Subcutaneous abdominal adipose tissue (tissue), 5 donors: ENCODE measurements around the gene DCAF8L1.

ENCODE experiments used
- H3K27ac ChIP-seq: one replicate; pipeline ENCODE4 v1.7.0; 2013; ENCODE audit warnings: low read depth, mild to moderate bottlenecking, inconsistent platforms, low read length, moderate library complexity
- H3K27me3 ChIP-seq, 5 donors: one replicate each; pipeline ENCODE4 v1.7.0; 2013; ENCODE audit warnings: low read length in 5 of 5, inconsistent platforms in 1 of 5; ENCODE audit not compliant: control insufficient read depth in 5 of 5, insufficient read depth in 4 of 5
- H3K36me3 ChIP-seq, 5 donors: one replicate each; pipeline ENCODE4 v1.7.0; 2013; ENCODE audit warnings: low read length in 5 of 5; ENCODE audit not compliant: control insufficient read depth in 5 of 5, insufficient read depth in 5 of 5
- H3K4me1 ChIP-seq, 5 donors: one replicate each; pipeline ENCODE4 v1.7.0; 2013; ENCODE audit warnings: low read length in 5 of 5, mild to moderate bottlenecking in 3 of 5, moderate library complexity in 1 of 5; ENCODE audit not compliant: control insufficient read depth in 5 of 5, insufficient read depth in 5 of 5
- H3K4me3 ChIP-seq, 5 donors: one replicate each; pipeline ENCODE4 v1.7.0; 2013; ENCODE audit warnings: low read length in 5 of 5, low read depth in 1 of 5
- H3K9ac ChIP-seq, 5 donors: one replicate each; pipeline ENCODE4 v1.7.0; 2013; ENCODE audit warnings: low read length in 5 of 5, mild to moderate bottlenecking in 4 of 5, moderate library complexity in 3 of 5
- H3K9me3 ChIP-seq, 5 donors: one replicate each; pipeline ENCODE4 v1.7.0; 2013; ENCODE audit warnings: low read length in 5 of 5; ENCODE audit not compliant: control insufficient read depth in 5 of 5
- donor health status: healthy.
- donor health status: healthy.
- donor health status: healthy.
- donor health status: healthy.
- donor health status: healthy.

The DCAF8L1 gene

DNA sequence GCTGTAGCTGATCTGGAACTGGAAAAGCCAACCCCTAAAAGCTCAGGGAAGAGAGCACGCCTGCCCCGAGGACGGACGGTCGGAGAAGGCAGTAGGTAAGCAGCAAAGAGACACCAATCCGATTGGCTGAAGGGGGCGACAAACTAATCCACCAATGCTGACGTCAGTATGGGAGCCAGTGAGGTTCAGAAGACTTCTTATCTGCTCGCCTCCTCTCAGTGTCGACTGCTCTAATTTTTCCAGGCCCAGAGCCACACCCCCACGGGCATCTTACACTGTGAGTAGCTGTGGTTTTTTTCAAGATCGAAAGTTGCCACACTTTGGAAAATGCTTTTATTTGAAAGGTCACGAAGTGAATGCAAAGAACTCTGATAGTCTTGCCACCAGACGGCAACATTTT is at the start of gene DCAF8L1:
Gene DCAF8L1, minus strand, starts transcription at position 101 of the 400 bp plus-strand sequence. CDS start 115 bp downstream, outside the sequence.
- no peak within 1 kb of the TSS for H3K9ac ChIP-seq

DNA sequence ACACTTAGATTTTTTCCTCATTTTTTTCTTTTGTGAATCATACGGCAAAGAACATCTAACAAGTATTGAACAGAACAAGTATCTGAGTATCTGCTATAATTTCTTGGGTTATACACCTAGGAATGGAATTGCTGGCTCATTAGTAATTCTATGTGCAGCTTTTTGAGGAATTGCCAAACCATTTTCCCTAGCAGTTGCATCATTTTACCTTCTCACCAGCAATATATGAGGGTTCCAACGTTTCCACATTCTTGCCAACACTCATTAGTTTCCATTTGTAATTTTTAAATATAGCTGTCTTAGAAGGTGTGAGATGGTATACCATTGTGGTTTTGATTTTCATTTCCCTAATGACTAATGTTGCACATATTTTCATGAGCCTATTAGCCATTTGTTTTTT is 41.1 kb upstream of the DCAF8L1 start:
- Histone ChIP-seq H3K27ac (no peak overlapping the region), H3K4me1 (no peaks in the 10 kb centered on the region), H3K4me3 (no peak overlapping the region), H3K27me3 (no peaks in the 10 kb centered on the region), H3K9ac (no peak overlapping the region), H3K36me3 (no peaks in the 10 kb centered on the region), H3K9me3 (peaks cover 0 to 6% (median 0%) of the 10 kb centered on the region in 5 donors)

More for the DNA sequence above, at the start of gene DCAF8L1:
- Histone ChIP-seq H3K36me3 (no peaks in the 10 kb centered on the region), H3K9me3 (peaks cover 0 to 4% (median 0%) of the 10 kb centered on the region in 5 donors), H3K27me3 (no peaks in the 10 kb centered on the region), H3K4me1 (peaks cover 0 to 3% (median 0%) of the 10 kb centered on the region in 5 donors), H3K27ac (no peak within 1 kb of the TSS), H3K4me3 (no peak within 1 kb of the TSS)

DNA sequence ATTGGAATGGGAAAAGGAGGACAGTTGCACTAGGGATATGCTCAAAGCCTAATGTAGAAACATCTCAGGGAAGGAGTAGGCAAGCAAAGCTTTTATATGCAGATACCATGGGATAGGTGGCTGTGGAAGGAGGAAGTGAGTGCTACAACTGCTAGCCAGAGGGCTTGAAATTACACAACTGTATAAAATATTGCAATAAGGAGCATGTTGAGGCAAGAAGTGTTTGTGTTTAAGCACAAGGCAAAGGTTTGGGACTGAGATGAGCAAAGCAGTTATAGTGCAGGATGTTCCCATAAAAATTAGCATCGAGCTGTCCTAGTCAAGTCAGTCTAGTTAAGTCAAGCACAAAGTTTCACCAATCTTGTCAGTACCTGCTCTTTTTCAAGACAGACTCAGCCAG is 35.6 kb upstream of the DCAF8L1 start:
- Histone ChIP-seq H3K4me3 (no peak overlapping the region), H3K27me3 (peaks cover 0 to 6% (median 0%) of the 10 kb centered on the region in 5 donors), H3K36me3 (no peaks in the 10 kb centered on the region), H3K4me1 (no peaks in the 10 kb centered on the region), H3K27ac (no peak overlapping the region), H3K9me3 (no peaks in the 10 kb centered on the region), H3K9ac (no peak overlapping the region)

DNA sequence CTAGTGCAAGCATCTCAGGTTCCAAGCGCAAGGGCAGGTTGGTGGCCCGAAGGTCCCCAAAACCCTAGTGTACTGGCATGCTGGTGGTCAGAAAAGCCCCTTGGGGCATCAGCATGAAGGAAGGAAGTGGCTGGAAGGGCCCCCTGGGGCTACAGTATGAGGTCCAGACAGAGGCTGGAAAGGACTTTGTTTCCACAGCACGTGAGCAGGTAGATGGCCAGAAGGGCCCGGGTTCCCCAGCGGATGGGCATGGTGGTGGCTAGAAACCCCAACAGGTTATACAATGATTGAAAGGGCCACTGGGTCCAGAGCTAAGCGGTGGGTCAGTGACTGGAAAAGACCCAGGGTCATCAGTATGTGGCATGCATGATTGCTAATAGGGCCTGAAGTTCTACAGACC is 34.7 kb upstream of the DCAF8L1 start:
- Histone ChIP-seq H3K9me3 (no peaks in the 10 kb centered on the region), H3K27me3 (peaks cover 0 to 6% (median 0%) of the 10 kb centered on the region in 5 donors), H3K9ac (no peak overlapping the region), H3K36me3 (no peaks in the 10 kb centered on the region), H3K27ac (no peak overlapping the region), H3K4me1 (no peaks in the 10 kb centered on the region), H3K4me3 (no peak overlapping the region)

DNA sequence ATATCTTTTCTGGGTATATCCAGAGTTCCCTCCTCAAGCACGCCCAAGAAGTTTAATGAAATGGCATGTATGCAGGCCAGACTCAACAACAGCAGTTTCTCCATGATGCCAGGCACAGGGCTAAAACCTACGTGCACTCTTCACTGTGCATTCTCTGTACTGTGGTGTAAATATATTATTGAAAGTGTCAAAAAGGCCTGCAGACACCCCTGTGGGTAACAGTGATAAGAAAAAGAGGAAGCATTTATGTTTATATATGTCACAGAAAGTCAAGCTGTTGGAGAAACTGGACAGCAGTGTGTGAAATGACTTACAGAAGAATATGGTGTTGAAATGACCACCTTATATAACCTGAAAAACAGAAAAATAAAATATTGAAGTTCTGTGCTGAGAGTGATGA is 29.6 kb upstream of the DCAF8L1 start:
- H3K36me3 ChIP-seq, result no peaks in the 10 kb centered on the region
- H3K9me3 ChIP-seq, result no peaks in the 10 kb centered on the region
- H3K27me3 ChIP-seq, result peaks cover 0 to 6% (median 0%) of the 10 kb centered on the region in 5 donors
- H3K9ac ChIP-seq, result no peak overlapping the region
- no peak overlapping the region for H3K4me3 ChIP-seq
- no peaks in the 10 kb centered on the region for H3K4me1 ChIP-seq
- no peak overlapping the region for H3K27ac ChIP-seq

DNA sequence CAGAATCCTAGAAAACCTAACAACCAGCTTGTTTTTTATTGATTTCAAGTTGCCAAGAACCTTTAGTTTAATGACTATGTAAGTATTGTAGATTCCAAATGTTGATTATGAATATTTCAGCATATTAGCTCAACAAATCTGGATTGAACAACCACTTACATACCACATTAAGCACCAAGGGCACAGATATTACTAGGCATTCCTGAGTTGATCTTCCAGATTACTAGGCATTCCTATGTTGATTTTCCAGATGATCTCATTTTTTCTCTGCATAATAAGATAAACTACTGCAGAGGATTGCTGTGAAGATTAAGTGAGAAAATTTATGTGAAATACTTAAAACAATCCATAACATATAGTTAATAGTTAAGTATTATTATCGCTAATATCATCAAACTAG is 17.4 kb upstream of the DCAF8L1 start:
- H3K36me3 ChIP-seq, result no peaks in the 10 kb centered on the region
- no peaks in the 10 kb centered on the region for H3K9me3 ChIP-seq
- no peak overlapping the region for H3K4me3 ChIP-seq
- H3K27ac ChIP-seq, result no peak overlapping the region
- H3K9ac ChIP-seq, result no peak overlapping the region
- peaks cover 0 to 3% (median 0%) of the 10 kb centered on the region in 5 donors for H3K27me3 ChIP-seq
- no peaks in the 10 kb centered on the region for H3K4me1 ChIP-seq

DNA sequence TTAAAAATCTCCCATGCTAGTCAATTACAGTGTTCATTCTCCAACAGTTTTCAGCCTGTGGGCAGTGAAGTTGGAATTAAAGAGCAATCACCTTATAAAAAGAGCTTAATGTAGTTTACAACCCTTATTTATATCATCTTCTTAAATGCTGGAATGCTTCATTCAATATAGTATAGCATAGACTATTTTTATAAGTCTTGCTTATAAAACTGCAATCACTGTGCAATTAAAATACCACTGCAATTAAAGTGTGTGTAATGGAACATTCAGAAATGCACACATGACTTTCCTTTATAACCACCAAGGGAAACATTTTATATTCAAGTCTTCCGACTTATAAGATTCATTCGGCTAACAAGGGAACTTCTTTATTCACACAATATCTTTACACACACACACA is 16.4 kb upstream of the DCAF8L1 start:
- H3K4me3 ChIP-seq, result no peak overlapping the region
- H3K9ac ChIP-seq, result no peak overlapping the region
- H3K27ac ChIP-seq, result no peak overlapping the region
- peaks cover 0 to 3% (median 0%) of the 10 kb centered on the region in 5 donors for H3K27me3 ChIP-seq
- H3K4me1 ChIP-seq, result no peaks in the 10 kb centered on the region
- no peaks in the 10 kb centered on the region for H3K9me3 ChIP-seq
- H3K36me3 ChIP-seq, result no peaks in the 10 kb centered on the region

DNA sequence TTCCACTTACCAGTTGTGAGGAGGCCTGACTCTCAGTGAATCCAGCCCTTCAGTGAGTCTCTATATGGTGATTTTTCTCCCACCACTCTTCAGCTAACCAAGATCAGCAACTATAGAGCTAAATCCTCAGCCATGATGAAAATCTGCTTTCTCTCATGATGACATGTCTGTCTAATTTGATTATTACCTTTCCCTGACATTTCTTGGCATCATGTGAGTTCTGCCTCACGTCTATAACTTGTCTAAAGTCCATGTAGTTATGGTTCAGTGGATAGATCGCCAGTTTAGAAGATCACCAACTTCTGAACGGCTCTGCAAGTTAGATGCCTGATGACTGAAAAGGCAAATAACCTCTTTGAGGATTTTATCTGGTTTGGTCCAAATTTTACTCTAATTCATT is 14.9 kb upstream of the DCAF8L1 start:
- peaks cover 0 to 2% (median 0%) of the 10 kb centered on the region in 5 donors for H3K27me3 ChIP-seq
- no peaks in the 10 kb centered on the region for H3K4me1 ChIP-seq
- H3K4me3 ChIP-seq, result no peak overlapping the region
- no peak overlapping the region for H3K27ac ChIP-seq
- H3K9ac ChIP-seq, result no peak overlapping the region
- no peaks in the 10 kb centered on the region for H3K9me3 ChIP-seq
- H3K36me3 ChIP-seq, result no peaks in the 10 kb centered on the region

DNA sequence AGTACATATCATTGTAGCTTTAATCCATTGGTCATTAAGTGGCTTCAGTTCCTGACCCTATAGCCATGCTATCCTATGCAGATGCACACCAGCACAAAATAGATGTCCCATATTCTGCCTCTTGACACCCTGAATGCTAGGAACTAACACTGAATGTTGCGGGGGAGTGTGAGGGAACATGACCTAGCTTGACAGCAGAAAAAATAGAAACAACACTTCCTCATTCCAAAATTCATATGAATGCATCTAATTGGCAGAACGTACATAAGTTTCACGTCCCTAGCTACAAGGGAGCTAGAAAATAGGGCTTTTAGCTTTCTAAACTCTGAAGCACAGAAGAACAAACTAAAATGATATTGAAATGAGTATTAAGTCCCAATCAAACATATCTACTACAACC is 14.4 kb upstream of the DCAF8L1 start:
- H3K27ac ChIP-seq, result no peak overlapping the region
- no peaks in the 10 kb centered on the region for H3K36me3 ChIP-seq
- H3K27me3 ChIP-seq, result peaks cover 0 to 2% (median 0%) of the 10 kb centered on the region in 5 donors
- H3K4me3 ChIP-seq, result no peak overlapping the region
- H3K9ac ChIP-seq, result no peak overlapping the region
- no peaks in the 10 kb centered on the region for H3K9me3 ChIP-seq
- no peaks in the 10 kb centered on the region for H3K4me1 ChIP-seq

DNA sequence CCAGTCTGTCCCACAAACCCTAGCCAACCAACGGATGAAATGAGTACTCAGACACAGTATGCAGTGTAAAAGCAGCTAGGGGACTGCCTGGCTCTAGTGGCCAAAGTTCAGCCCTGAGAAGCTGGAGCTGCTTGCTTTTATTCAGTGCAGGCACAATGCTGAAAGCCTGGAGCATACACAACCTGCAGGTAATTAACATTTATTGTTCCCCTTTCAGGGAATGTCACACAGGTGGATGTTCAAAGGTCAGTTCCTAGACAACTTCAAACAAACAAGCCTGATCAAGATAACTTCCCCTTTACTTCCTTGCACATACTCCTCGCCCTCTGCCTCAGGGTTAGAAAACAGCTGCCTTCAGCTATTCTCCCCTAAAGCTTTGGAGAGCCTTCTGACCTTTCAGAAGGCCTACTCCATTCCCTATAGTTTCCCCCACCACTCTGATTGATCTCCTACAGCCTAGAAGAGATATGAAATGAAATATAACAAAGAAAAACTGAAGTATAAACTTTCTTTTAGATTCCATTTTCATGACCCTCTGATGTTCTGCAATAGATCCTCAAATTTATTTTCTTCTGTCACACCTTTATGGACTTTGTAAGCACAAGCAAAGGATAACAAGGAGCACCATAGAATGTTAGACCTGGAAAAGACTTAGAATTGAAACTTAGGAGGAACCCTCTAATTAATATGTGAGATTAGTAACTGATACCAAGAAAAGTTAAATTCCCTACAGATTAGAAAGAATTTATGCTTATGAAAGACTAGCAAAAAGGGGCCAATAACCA is 6.8 kb upstream of the DCAF8L1 start:
- H3K9me3 ChIP-seq, result no peaks in the 10 kb centered on the region
- no peak overlapping the region for H3K4me3 ChIP-seq
- no peaks in the 10 kb centered on the region for H3K27me3 ChIP-seq
- H3K36me3 ChIP-seq, result no peaks in the 10 kb centered on the region
- H3K27ac ChIP-seq, result no peak overlapping the region
- H3K9ac ChIP-seq, result no peak overlapping the region
- no peaks in the 10 kb centered on the region for H3K4me1 ChIP-seq
